ENCODE data around the gene TMEM86A.
"Not testable (repeated sequence)": the region's sequence is repeated elsewhere in the genome, so short reads cannot be mapped to it uniquely, and the experiment has no call there.

DNA sequence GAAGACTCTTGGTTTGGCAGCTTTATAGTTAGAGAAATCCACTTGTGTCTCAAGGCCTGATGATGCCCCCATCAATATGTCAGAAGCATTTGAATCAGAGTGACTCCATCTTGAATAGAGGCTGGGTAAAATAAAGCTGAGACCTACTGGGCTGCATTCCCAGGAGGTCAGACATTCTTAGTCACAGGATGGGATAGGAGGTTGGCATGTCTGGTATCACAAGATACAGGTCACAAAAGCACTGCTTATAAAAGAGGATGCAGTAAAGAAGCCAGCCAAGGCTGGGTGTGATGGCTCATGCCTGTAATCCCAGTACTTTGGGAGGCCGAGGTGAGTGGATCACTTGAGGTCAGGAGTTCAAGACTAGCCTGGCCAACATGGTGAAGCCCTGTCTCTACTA lies 16.6 kb upstream of the TMEM86A start:
- TF ChIP-seq, protein P1, sequence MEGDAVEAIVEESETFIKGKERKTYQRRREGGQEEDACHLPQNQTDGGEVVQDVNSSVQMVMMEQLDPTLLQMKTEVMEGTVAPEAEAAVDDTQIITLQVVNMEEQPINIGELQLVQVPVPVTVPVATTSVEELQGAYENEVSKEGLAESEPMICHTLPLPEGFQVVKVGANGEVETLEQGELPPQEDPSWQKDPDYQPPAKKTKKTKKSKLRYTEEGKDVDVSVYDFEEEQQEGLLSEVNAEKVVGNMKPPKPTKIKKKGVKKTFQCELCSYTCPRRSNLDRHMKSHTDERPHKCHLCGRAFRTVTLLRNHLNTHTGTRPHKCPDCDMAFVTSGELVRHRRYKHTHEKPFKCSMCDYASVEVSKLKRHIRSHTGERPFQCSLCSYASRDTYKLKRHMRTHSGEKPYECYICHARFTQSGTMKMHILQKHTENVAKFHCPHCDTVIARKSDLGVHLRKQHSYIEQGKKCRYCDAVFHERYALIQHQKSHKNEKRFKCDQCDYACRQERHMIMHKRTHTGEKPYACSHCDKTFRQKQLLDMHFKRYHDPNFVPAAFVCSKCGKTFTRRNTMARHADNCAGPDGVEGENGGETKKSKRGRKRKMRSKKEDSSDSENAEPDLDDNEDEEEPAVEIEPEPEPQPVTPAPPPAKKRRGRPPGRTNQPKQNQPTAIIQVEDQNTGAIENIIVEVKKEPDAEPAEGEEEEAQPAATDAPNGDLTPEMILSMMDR (IDR thresholded peaks at IDR 0.05) = not testable (repeated sequence)
- TF ChIP-seq POLR2A (IDR thresholded peaks at IDR 0.05) = not testable (repeated sequence)

All from heart left ventricle (tissue), 13 donors.